ENCODE data around the gene SNCG.

DNA sequence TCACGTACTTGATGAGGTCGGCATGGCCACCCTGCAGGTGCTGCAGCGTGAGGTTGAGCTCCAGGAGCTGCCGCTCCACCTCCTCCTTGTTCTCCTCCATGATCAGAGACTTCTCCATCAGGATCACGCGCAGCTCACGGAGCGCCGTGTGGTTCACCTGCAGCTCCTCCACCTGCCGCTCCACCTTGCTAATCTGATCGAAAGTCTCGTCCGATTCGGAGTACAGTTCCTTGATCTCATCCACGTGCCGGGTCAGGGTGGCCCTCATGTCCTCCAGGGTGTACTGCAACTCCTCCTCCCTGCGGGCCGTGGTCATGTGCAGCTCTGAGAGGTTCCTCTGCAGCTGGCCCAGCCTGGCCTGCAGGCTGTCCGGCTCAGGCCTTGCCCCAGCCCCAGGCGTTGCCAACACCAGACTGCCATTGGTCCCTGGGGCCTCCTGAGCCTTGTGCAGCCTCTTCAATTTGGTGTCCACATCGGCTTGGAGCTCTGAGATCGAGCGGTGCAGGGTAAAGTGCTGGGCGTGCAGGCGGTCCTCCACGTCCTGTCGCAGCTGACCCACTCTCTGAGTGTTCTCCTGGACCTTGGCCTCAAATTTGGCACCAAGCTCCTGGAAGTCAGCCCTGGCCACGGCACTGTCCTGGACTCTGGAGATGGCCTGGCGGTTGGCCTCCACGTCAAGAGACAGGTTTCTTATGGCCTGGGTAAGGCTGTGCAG is 14.9 kb upstream of the SNCG start:
- TF ChIP-seq NFE2L2 (conservative IDR thresholded peaks at IDR 0.05; ENCODE audit: low read length) (no peak), USF2 (IDR thresholded peaks at IDR 0.05) (no peak), CHD4 (IDR thresholded peaks at IDR 0.05; ENCODE audit: borderline replicate concordance) (no peak), RCOR1 (IDR thresholded peaks at IDR 0.05; ENCODE audit: low read depth, low read length) (no peak), POLR2A (IDR thresholded peaks at IDR 0.05; ENCODE audit: low read length) (no peak), RAD21 (conservative IDR thresholded peaks at IDR 0.05 in 1 of 2, IDR thresholded peaks at IDR 0.05 in 1 of 2) (no peak), SMC3 (IDR thresholded peaks at IDR 0.05) (no peak), HDAC2 (IDR thresholded peaks at IDR 0.05) (no peak)
- TF ChIP-seq, protein P1, sequence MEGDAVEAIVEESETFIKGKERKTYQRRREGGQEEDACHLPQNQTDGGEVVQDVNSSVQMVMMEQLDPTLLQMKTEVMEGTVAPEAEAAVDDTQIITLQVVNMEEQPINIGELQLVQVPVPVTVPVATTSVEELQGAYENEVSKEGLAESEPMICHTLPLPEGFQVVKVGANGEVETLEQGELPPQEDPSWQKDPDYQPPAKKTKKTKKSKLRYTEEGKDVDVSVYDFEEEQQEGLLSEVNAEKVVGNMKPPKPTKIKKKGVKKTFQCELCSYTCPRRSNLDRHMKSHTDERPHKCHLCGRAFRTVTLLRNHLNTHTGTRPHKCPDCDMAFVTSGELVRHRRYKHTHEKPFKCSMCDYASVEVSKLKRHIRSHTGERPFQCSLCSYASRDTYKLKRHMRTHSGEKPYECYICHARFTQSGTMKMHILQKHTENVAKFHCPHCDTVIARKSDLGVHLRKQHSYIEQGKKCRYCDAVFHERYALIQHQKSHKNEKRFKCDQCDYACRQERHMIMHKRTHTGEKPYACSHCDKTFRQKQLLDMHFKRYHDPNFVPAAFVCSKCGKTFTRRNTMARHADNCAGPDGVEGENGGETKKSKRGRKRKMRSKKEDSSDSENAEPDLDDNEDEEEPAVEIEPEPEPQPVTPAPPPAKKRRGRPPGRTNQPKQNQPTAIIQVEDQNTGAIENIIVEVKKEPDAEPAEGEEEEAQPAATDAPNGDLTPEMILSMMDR (IDR thresholded peaks at IDR 0.05): no peak
- TF ChIP-seq, protein P2, sequence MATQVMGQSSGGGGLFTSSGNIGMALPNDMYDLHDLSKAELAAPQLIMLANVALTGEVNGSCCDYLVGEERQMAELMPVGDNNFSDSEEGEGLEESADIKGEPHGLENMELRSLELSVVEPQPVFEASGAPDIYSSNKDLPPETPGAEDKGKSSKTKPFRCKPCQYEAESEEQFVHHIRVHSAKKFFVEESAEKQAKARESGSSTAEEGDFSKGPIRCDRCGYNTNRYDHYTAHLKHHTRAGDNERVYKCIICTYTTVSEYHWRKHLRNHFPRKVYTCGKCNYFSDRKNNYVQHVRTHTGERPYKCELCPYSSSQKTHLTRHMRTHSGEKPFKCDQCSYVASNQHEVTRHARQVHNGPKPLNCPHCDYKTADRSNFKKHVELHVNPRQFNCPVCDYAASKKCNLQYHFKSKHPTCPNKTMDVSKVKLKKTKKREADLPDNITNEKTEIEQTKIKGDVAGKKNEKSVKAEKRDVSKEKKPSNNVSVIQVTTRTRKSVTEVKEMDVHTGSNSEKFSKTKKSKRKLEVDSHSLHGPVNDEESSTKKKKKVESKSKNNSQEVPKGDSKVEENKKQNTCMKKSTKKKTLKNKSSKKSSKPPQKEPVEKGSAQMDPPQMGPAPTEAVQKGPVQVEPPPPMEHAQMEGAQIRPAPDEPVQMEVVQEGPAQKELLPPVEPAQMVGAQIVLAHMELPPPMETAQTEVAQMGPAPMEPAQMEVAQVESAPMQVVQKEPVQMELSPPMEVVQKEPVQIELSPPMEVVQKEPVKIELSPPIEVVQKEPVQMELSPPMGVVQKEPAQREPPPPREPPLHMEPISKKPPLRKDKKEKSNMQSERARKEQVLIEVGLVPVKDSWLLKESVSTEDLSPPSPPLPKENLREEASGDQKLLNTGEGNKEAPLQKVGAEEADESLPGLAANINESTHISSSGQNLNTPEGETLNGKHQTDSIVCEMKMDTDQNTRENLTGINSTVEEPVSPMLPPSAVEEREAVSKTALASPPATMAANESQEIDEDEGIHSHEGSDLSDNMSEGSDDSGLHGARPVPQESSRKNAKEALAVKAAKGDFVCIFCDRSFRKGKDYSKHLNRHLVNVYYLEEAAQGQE (IDR thresholded peaks at IDR 0.05): no peak
- TF ChIP-seq, protein P3, sequence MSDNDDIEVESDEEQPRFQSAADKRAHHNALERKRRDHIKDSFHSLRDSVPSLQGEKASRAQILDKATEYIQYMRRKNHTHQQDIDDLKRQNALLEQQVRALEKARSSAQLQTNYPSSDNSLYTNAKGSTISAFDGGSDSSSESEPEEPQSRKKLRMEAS (IDR thresholded peaks at IDR 0.05): no peak
